Transverse colon (tissue), 4 donors: ENCODE measurements around the gene PPM1F.

Experiments used
- CTCF ChIP-seq, 5 experiments: fragments of 200-600 bp in 3 of 5; fragments of 450-650 bp in 2 of 5; sonication (generic) in 3 of 5; IDR thresholded peaks; 1 replicate in 2 of 5; 2 replicates in 3 of 5; pipeline ENCODE4 v1.5.1; 2016 to 2017; ENCODE audit warnings: antibody characterized with exemption in 5 of 5, inconsistent platforms in 3 of 5, mild to moderate bottlenecking in 2 of 5, moderate library complexity in 1 of 5
- EP300 ChIP-seq: sonication (generic); formaldehyde crosslinking; IDR thresholded peaks from one replicate; pipeline ENCODE4 v1.6.1; 2017; ENCODE audit warnings: antibody characterized with exemption, low read depth
- POLR2A ChIP-seq: fragments of 450-650 bp; IDR thresholded peaks from one replicate; pipeline ENCODE4 v1.6.1; 2016; ENCODE audit warnings: antibody characterized with exemption, mild to moderate bottlenecking, moderate library complexity
- POLR2AphosphoS5 ChIP-seq, 3 donors: sonication (generic); formaldehyde crosslinking; IDR thresholded peaks; one replicate each; pipeline ENCODE4 v1.6.1; 2016; ENCODE audit warnings: antibody characterized with exemption in 3 of 3

- TF ChIP-seq CTCF (IDR thresholded peaks at IDR 0.05), result no peak
- no peak for TF ChIP-seq EP300
- TF ChIP-seq POLR2A, result no peak
- TF ChIP-seq POLR2AphosphoS5 (IDR thresholded peaks at IDR 0.05), result no peak
These were observed 19.2 kb upstream of the PPM1F start for GRCh38 chr22:21971858-21972275.
